HG03097 (cell line): Measurements from ENCODE around the gene ACOT12.
"Not testable (repeated sequence)": the region's sequence is repeated elsewhere in the genome, so short reads cannot be mapped to it uniquely, and the experiment has no call there.

Experiments used
- ATAC-seq: cut with Tn5 transposase; IDR thresholded peaks from one replicate; pipeline ENCODE4 v1.9.1; 2021; ENCODE audit not compliant: unreplicated experiment, low FRiP score

The ACOT12 gene

GRCh38 chr5:81300921-81301270, 93.0 kb downstream of the ACOT12 start:
- ATAC-seq: no peak

GRCh38 chr5:81297531-81297930, 96.4 kb downstream of the ACOT12 start:
- no peak for ATAC-seq

- ATAC-seq: not testable (repeated sequence)
Observed at GRCh38 chr5:81294021-81294420, 99.9 kb downstream of the ACOT12 start.

- ATAC-seq: no peak
Observed at GRCh38 chr5:81292130-81292529, 101.8 kb downstream of the ACOT12 start.

GRCh38 chr5:81290146-81290545, 103.8 kb downstream of the ACOT12 start:
- no peak for ATAC-seq

GRCh38 chr5:81288021-81288433, 105.9 kb downstream of the ACOT12 start:
- ATAC-seq: no peak

- no peak for ATAC-seq
Observed at GRCh38 chr5:81286059-81286617, 107.8 kb downstream of the ACOT12 start.

GRCh38 chr5:81283976-81284375, 110.0 kb downstream of the ACOT12 start:
- ATAC-seq: no peak
